HG03571 (cell line): ENCODE results near the gene CACNA1A.
"Not testable (repeated sequence)": the region's sequence is repeated elsewhere in the genome, so short reads cannot be mapped to it uniquely, and the experiment has no call there.

Experiments used
- ATAC-seq: cut with Tn5 transposase; IDR thresholded peaks from one replicate; pipeline ENCODE4 v1.9.1; 2021; ENCODE audit not compliant: unreplicated experiment

The CACNA1A gene

GRCh38 chr19:13207846-13208671 is 298.2 kb downstream of the CACNA1A start:
- ATAC-seq, result peak; percentile 43

GRCh38 chr19:13207237-13207845 is 298.9 kb downstream of the CACNA1A start:
- ATAC-seq, result no peak

- ATAC-seq, result no peak
These were observed 299.7 kb downstream of the CACNA1A start for GRCh38 chr19:13206587-13206986.

GRCh38 chr19:13202112-13202511 is 304.2 kb downstream of the CACNA1A start:
- ATAC-seq, result not testable (repeated sequence)

GRCh38 chr19:13198634-13199033 is 307.6 kb downstream of the CACNA1A start:
- no peak for ATAC-seq

- ATAC-seq, result no peak
These were observed 310.6 kb downstream of the CACNA1A start for GRCh38 chr19:13195678-13196077.

- ATAC-seq, result no peak
These were observed 315.3 kb downstream of the CACNA1A start for GRCh38 chr19:13190781-13191540.

GRCh38 chr19:13189600-13189999 is 316.7 kb downstream of the CACNA1A start:
- ATAC-seq, result no peak

- ATAC-seq, result no peak
These were observed 318.9 kb downstream of the CACNA1A start for GRCh38 chr19:13187419-13187818.

- ATAC-seq, result not testable (repeated sequence)
These were observed 319.6 kb downstream of the CACNA1A start for GRCh38 chr19:13186688-13187087.

GRCh38 chr19:13185763-13186657 is 320.3 kb downstream of the CACNA1A start:
- ATAC-seq, result not testable (repeated sequence)

- not testable (repeated sequence) for ATAC-seq
These were observed 321.4 kb downstream of the CACNA1A start for GRCh38 chr19:13184926-13185325.

- no peak for ATAC-seq
These were observed 324.4 kb downstream of the CACNA1A start for GRCh38 chr19:13181747-13182388.

GRCh38 chr19:13178291-13178690 is 328.0 kb downstream of the CACNA1A start:
- ATAC-seq, result not testable (repeated sequence)

- ATAC-seq, result not testable (repeated sequence)
These were observed 328.7 kb downstream of the CACNA1A start for GRCh38 chr19:13177584-13177983.

- no peak for ATAC-seq
These were observed 329.9 kb downstream of the CACNA1A start for GRCh38 chr19:13176345-13176744.

GRCh38 chr19:13173139-13173737 is 333.0 kb downstream of the CACNA1A start:
- no peak for ATAC-seq

- no peak for ATAC-seq
These were observed 333.7 kb downstream of the CACNA1A start for GRCh38 chr19:13172346-13173138.

GRCh38 chr19:13171146-13171545 is 335.1 kb downstream of the CACNA1A start:
- ATAC-seq, result no peak
